Activated CD8-positive, alpha-beta memory T cell treated with anti-CD3 and anti-CD28 coated beads for 24 hours (primary cell): ENCODE data around the gene EHMT1.

ENCODE experiments used
- DNase-seq: peaks from one replicate; pipeline ENCODE4 v3.0.0-alpha.2; 2020

EHMT1 gene

DNA sequence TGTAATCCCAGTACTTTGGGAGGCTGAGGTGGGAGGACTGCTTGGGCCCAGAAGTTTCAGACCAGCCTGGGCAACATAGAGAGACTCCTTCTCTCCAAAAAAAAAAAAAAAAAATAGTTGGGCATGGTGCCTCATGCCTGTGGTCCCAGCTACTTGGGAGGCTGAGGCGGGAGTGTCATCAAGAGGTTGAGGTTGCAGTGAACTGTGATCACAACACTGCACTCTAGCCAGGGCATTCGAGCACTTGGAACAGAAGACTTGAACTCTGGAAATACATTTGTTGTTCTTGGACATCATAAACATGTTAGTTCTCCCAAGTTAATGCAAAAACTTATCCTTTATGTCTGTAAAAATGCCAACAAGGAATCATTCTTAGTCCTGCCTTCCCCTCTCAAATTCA, 29.6 kb downstream of the EHMT1 start:
- DNase-seq, result no peak

DNA sequence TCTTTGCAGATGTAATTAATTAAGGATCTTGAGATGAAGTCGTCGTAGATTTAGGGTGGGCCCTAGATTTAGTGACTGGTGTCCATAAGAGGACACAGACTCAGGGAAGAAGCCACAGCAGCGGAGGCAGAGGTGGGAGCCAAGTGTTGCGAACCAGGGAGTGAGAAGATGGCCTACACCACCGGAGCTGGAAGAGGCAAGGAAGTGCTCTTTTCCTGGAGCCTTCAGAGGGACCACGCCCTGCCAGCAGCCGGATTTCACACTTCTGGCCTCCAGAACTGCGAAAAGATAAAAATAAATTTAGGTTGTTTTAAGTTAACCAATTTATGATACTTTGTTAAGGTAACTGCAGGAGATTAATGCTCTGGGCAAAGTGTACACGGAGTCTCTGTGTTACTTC, 30.7 kb downstream of the EHMT1 start:
- no peak for DNase-seq

DNA sequence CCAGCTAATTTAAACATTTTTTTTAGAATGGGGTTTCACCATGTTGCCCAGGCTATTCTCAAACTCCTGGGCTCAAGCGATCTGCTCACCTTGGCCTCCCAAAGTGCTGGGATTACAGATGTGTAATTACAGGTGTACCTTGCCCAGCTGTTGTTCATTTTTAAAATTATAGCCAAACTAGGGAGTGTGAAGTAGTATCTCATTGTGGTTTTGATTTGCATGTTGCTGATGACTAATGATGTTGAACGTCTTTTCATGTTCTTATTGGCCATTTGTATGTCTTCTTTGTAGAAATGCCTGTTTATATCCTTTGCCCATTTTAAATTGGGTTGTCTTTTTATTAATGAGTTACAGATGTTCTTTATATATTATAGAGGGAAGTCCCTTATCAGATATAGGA, 31.5 kb downstream of the EHMT1 start:
- no peak for DNase-seq

DNA sequence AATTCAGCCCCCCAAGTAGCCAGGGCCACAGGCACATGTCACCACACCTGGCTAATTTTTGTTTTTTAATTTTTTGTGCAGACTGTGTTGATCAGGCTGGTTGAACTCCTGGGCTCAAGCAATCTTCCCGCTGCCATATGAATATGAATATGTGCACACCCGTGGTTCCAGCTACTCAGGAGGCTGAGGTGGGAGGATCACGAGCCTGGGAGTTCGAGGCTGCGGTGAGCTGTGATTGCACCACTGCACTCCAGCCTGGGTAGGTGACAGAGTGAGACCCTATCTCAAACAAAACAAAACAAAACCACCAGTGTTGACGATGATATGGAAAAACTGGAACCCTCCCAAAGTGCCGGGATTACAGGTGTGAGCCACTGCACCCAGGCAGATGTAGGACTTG, 32.0 kb downstream of the EHMT1 start:
- no peak for DNase-seq

DNA sequence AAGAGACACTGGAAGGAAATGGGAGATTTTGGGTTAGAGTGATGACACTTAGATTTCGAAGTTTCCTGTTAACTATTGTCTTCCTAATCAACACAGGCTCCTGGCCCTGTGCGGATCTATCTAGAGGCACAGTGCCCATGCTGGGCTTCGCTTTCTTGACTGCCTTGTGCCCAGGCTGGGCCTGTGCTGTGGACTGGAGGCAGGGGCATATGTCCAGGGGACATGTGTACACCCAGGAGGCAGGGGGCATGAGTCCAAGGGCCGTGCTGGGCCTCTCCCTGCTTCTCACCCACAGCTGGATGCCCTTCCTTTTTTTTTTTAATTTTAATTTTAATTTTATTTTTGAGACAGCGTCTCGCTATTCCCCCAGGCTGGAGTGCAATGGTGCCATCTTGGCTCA, 37.6 kb downstream of the EHMT1 start:
- DNase-seq, result no peak

DNA sequence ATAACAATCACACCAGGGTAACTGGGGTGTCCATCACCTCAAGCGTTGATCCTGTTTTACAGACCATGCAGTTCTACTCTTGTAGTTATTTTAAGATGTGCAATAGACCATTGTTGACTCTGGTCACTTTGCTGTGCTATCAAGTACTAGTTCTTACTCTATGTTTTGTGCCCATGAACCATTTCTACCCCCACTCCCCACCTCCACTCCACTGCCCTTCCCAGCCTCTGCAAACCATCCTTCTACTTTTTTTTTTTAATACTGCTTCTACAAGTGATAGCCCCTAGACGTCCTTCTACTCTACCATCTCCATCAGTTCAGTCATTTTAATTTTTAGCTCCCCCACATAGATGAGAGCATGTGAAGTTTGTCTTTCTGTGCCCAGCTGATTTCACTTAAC, 38.8 kb downstream of the EHMT1 start:
- no peak for DNase-seq

DNA sequence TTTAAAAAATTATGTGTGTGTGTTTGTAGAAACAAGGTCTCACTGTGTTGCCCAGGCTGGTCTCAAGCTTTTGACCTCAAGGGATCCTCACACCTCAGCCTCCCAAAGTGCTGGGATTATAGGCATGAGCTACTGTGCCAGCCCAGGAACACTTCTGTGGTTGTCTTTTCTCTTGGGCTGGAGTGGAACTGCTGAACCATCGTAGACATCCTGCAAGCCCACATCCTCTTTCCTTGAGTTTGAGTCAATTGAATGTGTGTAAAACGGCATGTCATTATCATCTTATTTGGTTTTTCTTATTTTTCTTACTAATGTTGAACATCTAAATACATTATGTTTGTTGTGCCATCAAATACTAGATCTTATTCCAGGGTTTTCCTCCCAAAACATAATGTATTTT, 40.0 kb downstream of the EHMT1 start:
- DNase-seq, result no peak

DNA sequence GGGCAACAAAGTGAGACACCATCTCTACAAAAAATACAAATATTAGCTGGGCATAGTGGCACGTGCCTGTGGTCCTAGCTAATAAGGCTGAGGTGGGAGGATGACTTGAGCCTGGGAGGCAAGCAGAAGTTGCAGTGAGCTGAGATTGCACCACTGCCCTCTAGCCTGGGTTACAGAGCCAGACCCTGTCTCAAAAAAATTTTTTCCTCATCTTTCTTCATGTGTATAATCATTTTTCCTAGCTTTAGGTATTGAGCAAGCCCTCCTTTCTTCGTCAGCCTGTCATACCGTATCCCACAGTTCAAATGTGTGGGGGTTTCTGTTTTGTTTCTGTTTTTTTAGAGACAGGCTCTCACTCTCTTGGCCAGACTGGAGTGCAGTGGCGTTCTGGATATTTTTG, 41.3 kb downstream of the EHMT1 start:
- no peak for DNase-seq

DNA sequence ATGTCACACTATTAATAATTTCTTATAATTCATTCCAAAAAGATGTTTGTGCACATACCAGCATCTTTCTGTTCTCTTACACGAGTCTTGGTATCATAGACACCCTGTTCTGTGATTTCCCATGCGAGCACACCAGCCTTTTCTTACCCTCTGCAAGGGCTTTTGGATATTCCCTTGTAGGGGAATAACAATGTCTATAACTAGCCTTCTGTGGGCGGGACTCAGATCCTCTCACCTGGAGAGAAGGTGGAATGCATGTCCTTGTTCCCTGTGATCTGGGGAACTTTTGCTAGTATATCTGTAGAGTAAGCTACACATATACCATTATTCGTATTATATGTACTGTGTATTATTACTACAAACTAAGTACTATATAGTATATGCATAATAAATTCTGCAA, 44.8 kb downstream of the EHMT1 start:
- no peak for DNase-seq

DNA sequence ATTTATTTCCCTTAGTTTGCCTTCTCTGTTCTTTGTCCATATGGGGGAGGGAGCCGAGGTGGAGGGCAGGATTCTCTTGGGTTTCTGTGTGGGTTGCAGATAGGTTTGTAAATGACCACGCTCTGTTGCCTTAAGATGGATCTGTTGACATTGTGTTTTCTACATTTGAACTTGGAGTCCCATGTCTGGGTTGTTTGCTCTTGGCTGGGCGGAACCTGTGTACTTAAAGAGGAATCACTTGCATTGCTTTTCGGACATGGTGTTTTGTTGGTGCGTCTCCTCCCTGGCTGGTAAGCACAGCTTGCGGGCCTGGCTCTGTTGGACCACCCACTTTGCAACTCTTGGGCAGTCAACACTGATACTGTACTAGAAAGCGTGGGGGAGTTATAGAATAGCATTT, 45.9 kb downstream of the EHMT1 start:
- DNase-seq, result no peak

DNA sequence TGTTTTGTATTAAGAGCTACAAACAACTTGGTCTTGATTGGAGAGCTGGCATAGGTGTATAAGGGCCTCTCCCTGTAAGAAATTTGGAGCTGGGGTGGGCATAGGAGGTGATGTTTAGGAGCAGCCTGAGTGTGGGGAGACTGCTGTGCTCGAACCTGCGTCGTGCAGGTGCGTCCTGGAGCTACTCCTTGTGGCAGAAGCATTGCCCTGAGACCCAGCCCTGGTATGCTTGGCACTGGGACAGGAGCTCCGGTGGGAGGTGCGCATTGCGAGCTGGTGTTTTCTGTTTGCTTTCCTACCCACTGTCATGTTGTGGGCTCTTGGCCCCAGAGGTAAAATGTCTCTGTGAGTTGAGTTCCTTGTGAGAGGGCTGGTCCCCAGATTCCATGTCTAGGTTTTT, 46.4 kb downstream of the EHMT1 start:
- no peak for DNase-seq

DNA sequence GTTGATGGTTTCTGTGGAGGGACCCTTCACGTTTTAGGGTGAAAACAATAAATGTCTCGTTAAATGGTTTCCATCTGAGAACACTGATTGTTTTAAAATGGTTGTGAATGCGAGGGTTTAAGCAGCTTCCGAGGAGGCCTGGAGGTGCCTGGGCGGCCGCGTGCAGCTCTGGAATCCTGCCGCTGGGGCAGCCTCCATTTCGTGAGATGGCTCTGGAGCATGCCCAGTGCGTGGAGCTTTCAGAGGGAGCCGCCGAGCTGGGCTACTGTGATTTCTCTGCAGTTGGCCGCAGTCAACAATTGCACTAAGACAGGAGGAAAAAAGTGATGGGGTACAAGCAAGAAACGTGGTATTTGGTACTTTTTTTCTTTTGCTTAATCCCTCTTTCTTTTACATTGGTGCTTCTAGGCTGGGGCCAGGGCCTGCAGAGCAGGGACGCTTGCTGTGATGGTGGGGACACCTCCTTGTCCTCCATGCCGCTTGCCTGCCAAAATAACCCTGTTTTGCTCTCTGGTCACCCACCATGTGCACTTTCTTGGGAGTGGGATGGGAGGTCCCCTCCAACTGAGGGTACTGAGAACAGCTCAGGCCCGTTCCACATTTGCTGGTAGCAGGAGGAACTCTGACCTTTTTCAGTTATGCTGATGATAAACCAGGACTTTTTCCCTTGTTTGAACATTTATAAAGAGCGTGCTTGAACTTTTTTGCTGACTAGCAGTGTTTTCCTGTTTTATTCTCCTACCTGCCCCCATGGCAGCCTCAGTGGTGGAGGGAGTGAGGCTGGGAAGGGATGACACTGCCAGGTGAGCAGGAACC, 47.1 kb downstream of the EHMT1 start:
- DNase-seq, result no peak

DNA sequence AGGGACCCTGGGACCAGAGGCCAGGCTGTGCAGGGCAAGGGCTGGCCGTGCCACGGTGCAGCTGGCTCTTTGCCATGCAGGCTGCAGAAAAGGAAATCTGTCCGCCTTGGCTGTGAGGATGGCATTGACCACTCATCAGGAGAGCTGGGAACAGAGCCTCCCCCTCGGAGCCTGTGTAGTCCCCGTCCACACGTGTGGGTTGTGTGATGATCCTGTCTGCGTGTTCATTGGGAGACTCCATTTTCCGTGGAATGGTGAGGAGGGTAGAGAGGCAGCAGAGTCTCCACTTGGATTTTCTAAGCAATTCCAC, 47.7 kb downstream of the EHMT1 start:
- DNase-seq, result no peak

DNA sequence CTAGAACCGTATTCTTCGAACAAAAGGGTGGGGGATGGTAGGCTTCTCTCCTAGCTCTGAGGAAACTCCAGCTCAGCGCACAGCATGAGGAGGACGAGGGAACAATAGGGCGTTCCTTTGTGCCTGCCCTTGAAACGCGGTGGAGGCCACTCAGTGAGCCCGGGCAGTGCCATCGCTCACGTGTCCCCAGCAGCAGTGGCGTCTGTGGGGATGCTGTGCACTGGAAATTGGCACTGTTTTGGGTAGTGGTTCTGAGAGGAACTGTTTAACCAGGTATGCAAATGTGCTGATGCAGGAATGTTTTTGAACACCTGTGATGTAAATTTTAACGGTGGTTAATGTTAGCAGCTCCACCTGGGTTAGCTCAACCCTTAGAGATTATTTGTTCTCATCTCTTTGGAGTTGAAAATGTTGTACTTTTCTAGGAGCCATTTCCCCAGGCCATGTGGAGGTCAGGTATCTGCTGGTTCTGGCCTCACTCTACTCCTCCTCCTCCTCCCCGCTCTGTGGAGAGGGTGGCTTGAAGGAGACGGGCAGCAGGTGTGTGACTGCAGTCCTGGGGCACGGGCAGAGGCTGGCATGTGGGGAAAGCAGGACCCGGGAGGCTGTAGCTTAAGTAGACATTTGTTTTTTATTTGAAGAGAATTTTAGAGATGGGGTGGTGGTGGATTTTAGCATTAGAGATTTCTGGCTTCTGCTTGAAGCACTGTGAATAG, 48.3 kb downstream of the EHMT1 start:
- no peak for DNase-seq

DNA sequence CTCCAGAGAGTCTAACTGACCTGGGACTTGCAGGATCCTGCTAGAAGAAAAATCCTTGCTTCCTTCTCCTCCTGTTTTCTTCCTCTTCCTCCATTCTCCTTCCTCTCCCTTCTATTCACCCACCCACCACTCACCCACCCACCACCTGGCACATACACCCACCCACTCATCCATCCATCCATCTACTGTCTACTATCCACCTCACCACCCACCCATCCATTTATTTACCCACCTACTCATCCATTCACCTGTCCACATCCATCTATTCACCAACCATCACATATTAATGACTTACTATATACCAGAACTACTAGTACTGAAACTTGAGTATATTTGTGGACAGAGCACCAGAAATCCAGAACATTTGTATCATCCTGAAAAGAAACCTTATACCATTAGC, 49.4 kb downstream of the EHMT1 start:
- no peak for DNase-seq

DNA sequence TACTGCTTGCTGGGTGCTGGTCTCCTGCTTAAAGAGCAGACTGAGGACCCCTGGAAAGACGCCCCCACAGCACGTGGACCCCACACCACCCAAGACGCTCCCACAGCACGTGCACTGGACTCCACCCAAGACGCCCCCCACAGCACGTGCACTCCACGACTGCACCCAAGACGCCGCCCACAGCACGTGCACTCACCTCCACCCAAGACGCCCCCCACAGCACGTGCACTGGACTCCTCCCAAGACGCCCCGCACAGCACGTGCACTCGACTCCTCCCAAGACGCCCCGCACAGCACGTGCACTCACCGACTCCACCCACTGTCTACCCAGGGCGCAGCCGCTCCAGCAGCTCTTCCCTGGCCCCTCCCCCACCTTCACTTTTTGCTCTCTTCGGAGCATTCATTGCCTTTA, 50.5 kb downstream of the EHMT1 start:
- DNase-seq, result no peak

DNA sequence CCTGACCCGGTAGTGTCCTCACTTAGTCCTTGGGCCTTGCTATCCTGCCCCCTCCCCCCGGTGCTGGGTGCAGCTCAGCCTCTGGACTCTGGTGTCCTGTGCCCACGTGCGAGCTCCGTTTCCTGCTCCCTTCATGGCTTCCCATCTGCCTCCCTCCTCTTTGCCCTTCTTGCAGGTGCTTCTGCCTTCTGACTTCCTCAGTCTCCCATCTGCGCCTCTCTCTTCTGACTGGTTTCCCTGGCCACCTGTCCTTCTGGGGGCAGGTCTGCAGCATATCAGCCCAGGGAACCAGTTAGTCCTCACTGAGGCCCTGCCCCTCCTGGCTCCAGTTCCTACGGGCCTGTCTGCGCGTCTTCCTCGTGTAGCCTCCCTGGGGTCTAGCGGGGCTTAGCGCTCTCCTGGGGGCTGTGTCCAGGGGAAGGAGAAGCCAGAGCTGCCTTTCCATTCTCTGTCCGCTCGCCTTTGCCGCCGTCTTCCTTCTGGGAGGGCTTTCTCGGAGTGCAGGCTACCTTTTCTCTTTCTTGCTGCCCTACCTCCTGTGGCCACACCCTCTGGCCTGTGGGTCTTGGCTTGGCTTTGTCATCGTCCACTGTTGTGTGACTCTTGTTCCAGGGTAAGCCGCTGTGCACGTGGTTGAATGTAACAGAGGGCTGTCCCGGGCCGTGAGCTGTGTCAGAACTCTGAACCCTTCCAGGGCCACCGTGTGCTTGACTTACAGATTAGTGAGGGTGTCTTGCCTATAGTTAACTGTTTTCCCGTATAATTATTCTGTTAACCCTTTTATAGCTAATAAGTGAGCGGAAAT, 51.8 kb downstream of the EHMT1 start:
- DNase-seq, result no peak

DNA sequence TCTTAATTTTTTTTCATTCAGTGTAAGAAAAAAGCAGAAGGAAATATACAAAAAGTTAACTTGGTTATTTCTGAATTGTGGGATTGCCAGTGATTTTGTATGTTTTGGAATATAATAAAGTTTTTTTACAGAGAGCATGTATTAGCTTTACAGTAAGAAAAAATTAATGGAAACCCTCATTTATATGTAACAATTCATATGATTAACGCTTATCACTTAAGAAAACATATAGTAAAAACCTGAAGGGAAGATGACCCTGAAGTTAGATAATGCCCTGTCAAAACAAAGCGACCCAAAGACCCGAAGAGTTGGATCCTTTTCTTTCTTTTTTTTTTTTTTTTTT, 52.4 kb downstream of the EHMT1 start:
- no peak for DNase-seq

DNA sequence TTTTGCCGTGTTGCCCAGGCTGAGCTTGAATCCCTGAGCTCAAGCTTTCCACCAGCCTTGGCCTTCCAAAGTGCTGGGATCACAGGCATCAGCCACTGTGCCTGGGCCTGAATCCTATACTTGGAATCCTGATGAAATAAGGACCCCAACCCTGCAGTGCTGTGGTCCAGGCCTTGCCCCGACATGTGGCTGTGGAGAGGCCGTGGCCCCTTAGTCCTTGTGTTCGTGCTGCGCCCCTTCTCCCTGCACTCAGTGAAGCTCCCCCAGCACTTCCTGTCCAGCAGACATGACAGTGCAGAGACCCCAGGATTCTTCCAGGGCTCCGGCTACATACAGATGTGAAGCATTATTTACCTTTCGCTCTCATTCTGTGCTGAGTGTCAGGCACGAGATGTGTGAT, 52.9 kb downstream of the EHMT1 start:
- DNase-seq, result no peak

DNA sequence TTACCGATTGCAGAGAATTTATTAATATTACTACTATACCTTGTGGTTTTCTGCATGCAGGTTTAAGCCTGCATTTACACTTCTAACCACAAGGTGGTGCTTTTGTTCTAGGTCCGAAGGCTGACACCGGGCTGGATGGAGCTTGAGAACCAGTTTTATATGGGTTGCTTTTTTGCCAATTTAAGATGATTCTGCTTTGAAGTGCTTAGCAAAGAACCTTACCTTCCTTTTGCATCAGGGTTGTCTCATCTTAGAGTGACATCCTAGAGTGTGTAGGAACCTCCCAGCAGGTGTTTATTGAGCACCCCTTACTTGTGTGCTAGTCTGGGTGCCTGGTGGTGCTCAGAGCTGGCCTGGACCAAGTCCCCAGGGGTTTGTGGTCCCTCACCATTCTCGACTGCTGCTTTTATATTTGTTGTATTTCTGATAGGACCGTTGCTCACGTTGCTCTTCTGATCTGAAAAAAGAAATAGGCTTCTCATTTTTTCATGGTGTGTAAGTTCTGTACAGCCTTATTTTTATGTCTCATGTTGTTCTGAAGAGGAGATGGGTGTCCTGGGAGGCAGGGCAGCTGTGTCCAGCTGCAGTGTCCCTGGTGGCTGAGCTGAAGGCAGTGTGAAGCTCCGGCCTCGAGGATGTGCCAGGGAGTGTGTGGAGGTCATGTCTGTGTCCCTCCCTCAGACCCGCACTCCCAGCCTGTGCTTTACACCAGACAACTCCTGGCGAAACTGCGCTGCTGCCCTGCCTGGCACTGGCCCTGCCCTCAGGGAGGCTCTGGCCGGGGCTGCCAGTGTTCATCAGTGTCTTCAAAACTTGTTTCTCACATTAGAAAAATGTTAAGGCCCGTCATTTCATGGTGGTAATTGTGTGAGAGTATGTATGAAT, 54.3 kb downstream of the EHMT1 start:
- no peak for DNase-seq

DNA sequence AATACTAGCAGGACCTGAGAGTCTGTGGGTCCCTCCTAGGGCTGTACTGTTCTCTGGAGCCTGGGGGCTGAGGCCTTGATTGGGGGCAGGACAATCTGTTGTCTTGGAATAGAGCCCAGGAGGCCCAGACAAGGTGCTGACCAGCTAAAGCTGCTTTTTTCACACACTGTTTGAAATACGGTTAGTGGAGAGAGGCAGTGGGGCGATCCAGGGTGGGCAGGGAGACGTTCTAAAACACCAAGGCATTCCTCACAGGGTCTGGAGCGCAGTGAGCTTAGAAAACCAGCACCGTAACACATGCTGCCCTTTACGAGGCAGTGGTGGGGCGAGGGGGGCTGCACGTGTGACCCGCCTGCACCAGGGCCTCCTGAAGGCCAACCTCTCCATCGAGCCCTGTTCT, 55.1 kb downstream of the EHMT1 start:
- DNase-seq, result no peak

DNA sequence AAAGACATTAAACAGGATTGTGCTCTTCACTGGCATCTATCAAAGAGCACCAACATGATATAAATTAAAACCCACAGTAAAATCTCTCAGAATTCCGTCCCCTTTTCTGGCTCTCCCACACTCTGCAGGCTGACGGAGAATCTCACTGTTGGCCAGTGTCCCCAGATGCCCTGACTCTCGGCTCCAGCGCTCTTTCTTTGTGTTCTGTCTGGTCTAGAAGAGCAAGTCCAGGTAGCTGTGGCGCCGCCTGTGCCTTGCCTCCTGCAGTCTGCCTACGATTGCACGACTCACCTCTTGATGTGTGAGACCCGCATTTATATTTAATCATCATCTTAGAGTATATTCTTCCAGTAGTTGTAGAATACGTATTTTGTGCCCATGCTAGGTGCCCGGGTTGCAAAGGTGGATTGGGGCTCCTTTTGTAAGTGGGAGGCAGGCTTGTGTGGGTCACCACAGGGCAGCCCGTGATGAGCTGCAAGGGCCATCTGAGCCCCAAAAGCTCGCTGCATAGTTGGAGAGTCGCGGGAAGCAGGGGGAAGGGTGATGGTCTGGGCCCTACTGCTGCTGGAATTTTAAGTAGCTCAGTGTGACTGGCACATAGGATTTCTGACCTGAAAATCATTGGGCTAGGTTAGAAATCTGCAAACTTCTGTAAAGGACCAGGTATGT, 55.6 kb downstream of the EHMT1 start:
- no peak for DNase-seq

DNA sequence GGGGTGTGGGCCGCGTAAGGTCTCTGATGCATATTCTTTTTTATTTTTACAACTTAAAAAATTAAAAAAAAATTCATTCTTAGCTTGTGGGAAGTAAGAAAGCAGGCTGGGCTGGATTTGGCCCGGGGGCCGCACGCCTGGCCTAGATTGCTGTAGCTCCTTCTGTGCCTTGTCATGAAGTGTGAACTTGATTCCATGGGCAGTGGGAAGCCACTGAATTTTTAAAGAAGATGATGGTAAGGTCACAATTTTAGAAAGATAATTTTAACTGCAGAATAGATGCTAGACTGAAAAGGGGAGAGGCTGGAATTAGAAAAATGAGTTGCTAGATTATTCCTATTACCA, 56.1 kb downstream of the EHMT1 start:
- DNase-seq, result no peak
